Measurements from ENCODE around the gene SUN1.
A peak's percentile ranks its signal among the peaks of the same experiment; 100 is the strongest.

The SUN1 gene

GRCh38 chr7:815284-816216 lies 16.7 kb upstream of the SUN1 start:
- DNase-seq, result peak; percentile 79

GRCh38 chr7:816300-816750 lies 16.0 kb upstream of the SUN1 start:
- peak; percentile 98 for DNase-seq

GRCh38 chr7:816751-817671 lies 15.3 kb upstream of the SUN1 start:
- DNase-seq, result peak; percentile 56

- no peak for DNase-seq
Observed at GRCh38 chr7:818031-818699, 14.1 kb upstream of the SUN1 start.

- DNase-seq, result no peak
Observed at GRCh38 chr7:820341-820740, 11.9 kb upstream of the SUN1 start.

GRCh38 chr7:821688-822087 lies 10.6 kb upstream of the SUN1 start:
- no peak for DNase-seq

GRCh38 chr7:822692-823276 lies 9.5 kb upstream of the SUN1 start:
- DNase-seq, result no peak

GRCh38 chr7:823649-824048 lies 8.6 kb upstream of the SUN1 start:
- no peak for DNase-seq

- DNase-seq, result no peak
Observed at GRCh38 chr7:824081-824480, 8.2 kb upstream of the SUN1 start.

- no peak for DNase-seq
Observed at GRCh38 chr7:824664-825063, 7.6 kb upstream of the SUN1 start.

GRCh38 chr7:825386-825785 lies 6.9 kb upstream of the SUN1 start:
- DNase-seq, result no peak

- no peak for DNase-seq
Observed at GRCh38 chr7:826230-826917, 5.9 kb upstream of the SUN1 start.

- DNase-seq, result no peak
Observed at GRCh38 chr7:828793-829561, 3.3 kb upstream of the SUN1 start.

GRCh38 chr7:830069-830468 lies 2.2 kb upstream of the SUN1 start:
- no peak for DNase-seq

- no peak for DNase-seq
Observed at GRCh38 chr7:831596-832166, 595 bp upstream of the SUN1 start.

- DNase-seq, result no peak
Observed at GRCh38 chr7:832968-833424, 720 bp downstream of the SUN1 start.

- no peak for DNase-seq
Observed at GRCh38 chr7:833601-834258, 1.5 kb downstream of the SUN1 start.

GRCh38 chr7:834277-834676 lies 2.0 kb downstream of the SUN1 start:
- no peak for DNase-seq

- no peak for DNase-seq
Observed at GRCh38 chr7:835021-835420, 2.7 kb downstream of the SUN1 start.
